ENCODE results near the gene WNT7A.

The WNT7A gene

GRCh38 chr3:13866041-13866965, 13.6 kb downstream of the WNT7A start:
- Histone ChIP-seq H3K36me3 (ENCODE audit: insufficient read depth, low read length) (no peaks in the 10 kb centered on the region), H3K4me2 (ENCODE audit: low read length) (no peak overlapping the region), H3F3A (ENCODE audit: insufficient read depth, low read length) (no peaks in the 10 kb centered on the region), H3K27ac (ENCODE audit: low read depth, low read length, poor library complexity, severe bottlenecking) (no peak overlapping the region), H3K27me3 (ENCODE audit: insufficient read depth, low read length) (no peaks in the 10 kb centered on the region; the same call in 1 of the 2 replicates), H3K4me3 (ENCODE audit: low read depth, low read length, poor library complexity, severe bottlenecking) (no peak overlapping the region), H2AFZ (ENCODE audit: low read length) (no peak overlapping the region), H3K9me3 (ENCODE audit: low read length) (no peaks in the 10 kb centered on the region), H4K20me1 (ENCODE audit: insufficient read depth, low read length) (no peaks in the 10 kb centered on the region), H3K79me2 (ENCODE audit: insufficient read depth, low read length) (no peaks in the 10 kb centered on the region), H3K9me2 (ENCODE audit: low read depth, low read length) (no peaks in the 10 kb centered on the region), H3K9ac (ENCODE audit: low read length) (no peak overlapping the region), H3K4me1 (ENCODE audit: insufficient read depth, low read length, severe bottlenecking) (no peaks in the 10 kb centered on the region)
- no peak for TF ChIP-seq EZH2 (IDR thresholded peaks at IDR 0.05; ENCODE audit: borderline replicate concordance, low read length)
- TF ChIP-seq, protein P1, sequence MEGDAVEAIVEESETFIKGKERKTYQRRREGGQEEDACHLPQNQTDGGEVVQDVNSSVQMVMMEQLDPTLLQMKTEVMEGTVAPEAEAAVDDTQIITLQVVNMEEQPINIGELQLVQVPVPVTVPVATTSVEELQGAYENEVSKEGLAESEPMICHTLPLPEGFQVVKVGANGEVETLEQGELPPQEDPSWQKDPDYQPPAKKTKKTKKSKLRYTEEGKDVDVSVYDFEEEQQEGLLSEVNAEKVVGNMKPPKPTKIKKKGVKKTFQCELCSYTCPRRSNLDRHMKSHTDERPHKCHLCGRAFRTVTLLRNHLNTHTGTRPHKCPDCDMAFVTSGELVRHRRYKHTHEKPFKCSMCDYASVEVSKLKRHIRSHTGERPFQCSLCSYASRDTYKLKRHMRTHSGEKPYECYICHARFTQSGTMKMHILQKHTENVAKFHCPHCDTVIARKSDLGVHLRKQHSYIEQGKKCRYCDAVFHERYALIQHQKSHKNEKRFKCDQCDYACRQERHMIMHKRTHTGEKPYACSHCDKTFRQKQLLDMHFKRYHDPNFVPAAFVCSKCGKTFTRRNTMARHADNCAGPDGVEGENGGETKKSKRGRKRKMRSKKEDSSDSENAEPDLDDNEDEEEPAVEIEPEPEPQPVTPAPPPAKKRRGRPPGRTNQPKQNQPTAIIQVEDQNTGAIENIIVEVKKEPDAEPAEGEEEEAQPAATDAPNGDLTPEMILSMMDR (IDR thresholded peaks at IDR 0.05; ENCODE audit: low read length), result no peak

DNA sequence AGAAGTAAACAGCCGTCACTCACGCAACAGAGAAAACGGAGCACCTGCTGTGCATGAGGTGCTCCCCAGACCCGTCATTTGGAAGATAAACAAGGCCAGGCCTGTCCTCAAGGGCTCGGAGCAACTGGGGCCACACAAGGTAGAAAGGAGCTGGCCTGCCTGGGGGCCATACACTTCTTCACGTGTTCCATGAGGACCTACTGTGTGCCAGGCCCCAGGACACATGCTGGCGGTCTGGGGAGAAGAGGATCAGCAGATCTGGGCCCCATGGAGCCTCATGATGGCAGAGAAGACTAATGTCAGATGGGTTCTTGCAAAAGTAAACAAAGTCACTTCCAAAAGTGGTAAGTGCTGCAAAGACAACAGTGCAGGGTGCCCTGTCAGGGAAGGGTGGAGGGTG, 14.3 kb downstream of the WNT7A start:
- no peak overlapping the region for H2AFZ ChIP-seq (ENCODE audit: low read length)

GRCh38 chr3:13865106-13865505, 14.8 kb downstream of the WNT7A start:
- no peaks in the 10 kb centered on the region for H3K36me3 ChIP-seq (ENCODE audit: insufficient read depth, low read length)
- H3K4me2 ChIP-seq (ENCODE audit: low read length), result no peak overlapping the region
- H3F3A ChIP-seq (ENCODE audit: insufficient read depth, low read length), result no peaks in the 10 kb centered on the region
- H3K4me1 ChIP-seq (ENCODE audit: insufficient read depth, low read length, severe bottlenecking), result no peaks in the 10 kb centered on the region
- H4K20me1 ChIP-seq (ENCODE audit: insufficient read depth, low read length), result no peaks in the 10 kb centered on the region
- no peak overlapping the region for H3K9ac ChIP-seq (ENCODE audit: low read length)
- H2AFZ ChIP-seq (ENCODE audit: low read length), result no peak overlapping the region
- no peaks in the 10 kb centered on the region for H3K9me3 ChIP-seq (ENCODE audit: low read length)
- H3K4me3 ChIP-seq (ENCODE audit: low read depth, low read length, poor library complexity, severe bottlenecking), result no peak overlapping the region
- H3K27me3 ChIP-seq (ENCODE audit: insufficient read depth, low read length), result no peaks in the 10 kb centered on the region; the same call in 1 of the 2 replicates
- no peak for TF ChIP-seq EZH2 (IDR thresholded peaks at IDR 0.05; ENCODE audit: borderline replicate concordance, low read length)
- TF ChIP-seq, protein P1 (IDR thresholded peaks at IDR 0.05; ENCODE audit: low read length), result no peak
- no peaks in the 10 kb centered on the region for H3K79me2 ChIP-seq (ENCODE audit: insufficient read depth, low read length)
- no peaks in the 10 kb centered on the region for H3K9me2 ChIP-seq (ENCODE audit: low read depth, low read length)
- H3K27ac ChIP-seq (ENCODE audit: low read depth, low read length, poor library complexity, severe bottlenecking), result no peak overlapping the region

More for the DNA sequence above, 14.3 kb downstream of the WNT7A start:
- Histone ChIP-seq H3K9me3 (ENCODE audit: low read length) (no peaks in the 10 kb centered on the region), H3K27ac (ENCODE audit: low read depth, low read length, poor library complexity, severe bottlenecking) (no peak overlapping the region), H3K9ac (ENCODE audit: low read length) (no peak overlapping the region), H3F3A (ENCODE audit: insufficient read depth, low read length) (no peaks in the 10 kb centered on the region), H4K20me1 (ENCODE audit: insufficient read depth, low read length) (no peaks in the 10 kb centered on the region), H3K4me2 (ENCODE audit: low read length) (no peak overlapping the region), H3K27me3 (ENCODE audit: insufficient read depth, low read length) (no peaks in the 10 kb centered on the region; the same call in 1 of the 2 replicates), H3K9me2 (ENCODE audit: low read depth, low read length) (no peaks in the 10 kb centered on the region), H3K36me3 (ENCODE audit: insufficient read depth, low read length) (no peaks in the 10 kb centered on the region), H3K79me2 (ENCODE audit: insufficient read depth, low read length) (no peaks in the 10 kb centered on the region), H3K4me1 (ENCODE audit: insufficient read depth, low read length, severe bottlenecking) (no peaks in the 10 kb centered on the region), H3K4me3 (ENCODE audit: low read depth, low read length, poor library complexity, severe bottlenecking) (no peak overlapping the region)
- TF ChIP-seq, protein P1 (IDR thresholded peaks at IDR 0.05; ENCODE audit: low read length), result no peak
- TF ChIP-seq EZH2 (IDR thresholded peaks at IDR 0.05; ENCODE audit: borderline replicate concordance, low read length), result no peak

Data from OCI-LY1 (cell line).